HPDE6-E6E7 (cell line): ENCODE results near the gene KIF3A.

Source experiments
- DNase-seq: peaks from one replicate; pipeline ENCODE4 v3.0.0; 2011; ENCODE audit warnings: missing footprints; ENCODE audit errors: extremely low spot score

KIF3A gene

DNA sequence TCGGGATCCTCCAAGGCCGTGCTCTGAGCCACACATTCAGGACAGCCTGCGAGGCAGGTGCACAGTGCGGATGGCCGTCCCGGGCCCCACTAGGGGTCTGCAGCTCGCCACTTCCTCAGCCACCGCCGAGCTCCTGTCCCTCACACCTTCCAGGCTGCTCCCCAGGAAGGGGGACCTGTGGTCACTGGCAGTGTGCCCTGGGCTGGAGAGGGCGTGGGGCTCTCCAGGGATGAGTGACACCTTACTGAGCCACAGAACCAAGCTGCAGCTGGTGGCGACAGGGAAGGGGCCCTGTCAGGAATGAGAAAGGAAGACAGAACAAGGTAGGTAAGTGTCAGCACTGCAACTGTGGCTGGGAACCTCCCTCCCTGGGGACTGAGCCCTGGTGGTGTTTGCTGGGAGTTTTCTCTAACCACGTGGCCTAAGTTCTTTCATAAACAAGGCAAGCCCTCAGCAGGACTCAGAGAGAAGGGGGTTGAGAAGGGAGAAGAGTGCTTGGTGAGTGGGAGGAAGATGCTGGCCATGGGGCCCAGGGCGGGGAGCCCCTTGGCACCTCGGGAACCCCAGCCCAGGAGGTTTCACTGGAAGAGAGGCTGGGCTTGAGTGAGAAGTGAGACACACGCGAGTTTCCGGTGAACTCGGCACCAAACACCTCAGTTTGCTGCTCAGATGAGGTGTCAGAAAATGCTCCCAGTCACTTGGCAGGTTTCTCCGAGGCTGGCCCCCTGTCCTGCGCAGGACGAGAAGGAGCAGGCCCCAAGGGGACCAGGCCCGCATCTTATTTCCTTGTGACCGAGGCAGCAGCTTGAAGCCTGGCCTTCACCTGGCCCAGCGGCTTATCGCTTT is 74.2 kb downstream of the KIF3A start:
- no peak for DNase-seq

DNA sequence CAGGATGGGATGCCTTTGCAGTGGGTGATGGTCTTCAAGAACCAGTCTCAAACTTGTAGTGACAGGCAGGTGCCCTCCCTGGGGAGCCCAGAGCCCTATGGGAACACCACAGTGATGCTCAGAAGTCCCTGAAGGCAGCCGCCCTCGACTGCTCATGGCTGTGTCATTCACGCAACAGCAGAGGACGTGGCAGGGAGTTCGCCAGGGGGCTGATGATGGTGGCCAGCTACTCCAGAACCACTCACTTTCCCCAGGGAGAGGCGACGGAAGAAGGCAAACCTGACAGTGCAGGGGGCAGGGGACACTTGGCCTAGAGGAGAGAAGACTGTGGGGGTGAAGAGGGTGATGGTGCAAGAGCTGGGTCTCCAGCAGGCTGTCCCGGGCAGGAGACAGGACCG is 75.3 kb downstream of the KIF3A start:
- no peak for DNase-seq

DNA sequence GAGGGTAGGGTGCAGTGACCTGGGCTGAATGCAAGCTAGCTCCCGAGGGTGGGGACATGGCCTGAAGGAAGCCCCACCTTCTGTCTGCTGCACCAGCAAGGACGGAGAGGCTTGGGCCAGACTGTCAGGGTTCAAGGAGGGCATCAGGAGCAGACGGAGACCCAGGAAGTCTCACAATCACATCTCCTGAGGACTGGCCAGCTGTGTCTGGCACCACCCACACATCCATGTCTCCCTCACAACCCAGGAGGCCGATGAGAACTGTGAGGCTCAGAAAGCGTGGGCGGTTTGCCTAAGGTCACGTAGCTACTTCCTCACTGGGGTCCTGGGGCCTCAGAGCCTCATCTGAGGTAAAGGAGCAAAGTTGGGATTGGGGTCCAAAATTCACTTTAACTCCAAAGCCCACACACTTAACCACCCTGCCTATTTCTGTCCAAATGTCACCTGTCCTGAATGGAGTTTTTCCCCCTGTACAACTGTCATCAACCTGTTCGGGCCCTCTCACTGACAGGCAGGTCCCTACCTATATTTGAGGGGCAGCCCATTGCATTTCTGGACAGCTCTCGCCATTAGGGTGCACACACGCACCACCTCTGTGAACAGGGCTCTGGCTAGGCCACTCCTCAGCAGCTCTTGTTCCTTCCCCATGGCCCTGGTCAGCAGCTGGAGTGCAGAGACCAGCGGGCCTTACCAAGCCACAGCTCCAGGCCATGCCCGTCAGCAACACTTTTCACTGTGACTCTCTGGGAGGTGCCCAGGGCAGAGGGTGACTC is 75.9 kb downstream of the KIF3A start:
- DNase-seq = no peak

DNA sequence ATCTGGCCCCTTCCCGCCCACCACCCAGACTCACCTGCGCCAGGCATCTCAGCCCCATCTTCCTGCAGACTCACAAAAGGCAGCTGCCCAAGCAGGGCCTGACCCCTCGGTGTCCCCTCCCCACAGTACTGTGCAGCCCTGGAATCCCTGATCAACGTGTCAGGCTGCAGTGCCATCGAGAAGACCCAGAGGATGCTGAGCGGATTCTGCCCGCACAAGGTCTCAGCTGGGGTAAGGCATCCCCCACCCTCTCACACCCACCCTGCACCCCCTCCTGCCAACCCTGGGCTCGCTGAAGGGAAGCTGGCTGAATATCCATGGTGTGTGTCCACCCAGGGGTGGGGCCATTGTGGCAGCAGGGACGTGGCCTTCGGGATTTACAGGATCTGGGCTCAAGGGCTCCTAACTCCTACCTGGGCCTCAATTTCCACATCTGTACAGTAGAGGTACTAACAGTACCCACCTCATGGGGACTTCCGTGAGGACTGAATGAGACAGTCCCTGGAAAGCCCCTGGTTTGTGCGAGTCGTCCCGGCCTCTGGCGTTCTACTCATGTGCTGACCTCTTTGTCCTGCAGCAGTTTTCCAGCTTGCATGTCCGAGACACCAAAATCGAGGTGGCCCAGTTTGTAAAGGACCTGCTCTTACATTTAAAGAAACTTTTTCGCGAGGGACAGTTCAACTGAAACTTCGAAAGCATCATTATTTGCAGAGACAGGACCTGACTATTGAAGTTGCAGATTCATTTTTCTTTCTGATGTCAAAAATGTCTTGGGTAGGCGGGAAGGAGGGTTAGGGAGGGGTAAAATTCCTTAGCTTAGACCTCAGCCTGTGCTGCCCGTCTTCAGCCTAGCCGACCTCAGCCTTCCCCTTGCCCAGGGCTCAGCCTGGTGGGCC is 77.5 kb downstream of the KIF3A start:
- DNase-seq = no peak

GRCh38 chr5:132658381-132659302 is 78.7 kb downstream of the KIF3A start:
- DNase-seq = no peak

DNA sequence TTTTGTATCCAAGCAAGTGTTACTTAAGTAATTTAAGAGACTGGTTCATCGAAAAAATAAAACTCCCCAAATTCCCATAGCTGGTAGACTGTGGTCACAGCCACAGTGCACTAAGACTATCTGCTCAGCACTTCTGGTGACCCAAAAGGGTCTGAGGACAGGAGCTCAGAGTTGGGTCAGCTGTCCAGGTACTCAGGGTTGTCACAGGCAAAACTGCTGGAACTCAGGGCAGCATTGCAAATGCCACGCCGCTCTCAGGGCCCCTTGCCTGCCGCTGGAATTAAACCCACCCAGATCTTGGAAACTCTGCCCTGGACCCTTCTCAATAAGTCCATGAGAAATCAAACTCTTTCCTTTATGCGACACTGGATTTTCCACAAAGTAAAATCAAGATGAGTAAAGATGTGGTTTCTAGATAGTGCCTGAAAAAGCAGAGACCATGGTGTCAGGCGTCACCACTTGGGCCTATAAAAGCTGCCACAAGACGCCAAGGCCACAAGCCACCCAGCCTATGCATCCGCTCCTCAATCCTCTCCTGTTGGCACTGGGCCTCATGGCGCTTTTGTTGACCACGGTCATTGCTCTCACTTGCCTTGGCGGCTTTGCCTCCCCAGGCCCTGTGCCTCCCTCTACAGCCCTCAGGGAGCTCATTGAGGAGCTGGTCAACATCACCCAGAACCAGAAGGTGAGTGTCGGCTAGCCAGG is 79.5 kb downstream of the KIF3A start, which contains the start of gene IL13:
IL13 (plus strand) TSS at position 498 of the 705 bp plus-strand sequence; CDS start at position 512, 14 bp downstream.
- no peak for DNase-seq

DNA sequence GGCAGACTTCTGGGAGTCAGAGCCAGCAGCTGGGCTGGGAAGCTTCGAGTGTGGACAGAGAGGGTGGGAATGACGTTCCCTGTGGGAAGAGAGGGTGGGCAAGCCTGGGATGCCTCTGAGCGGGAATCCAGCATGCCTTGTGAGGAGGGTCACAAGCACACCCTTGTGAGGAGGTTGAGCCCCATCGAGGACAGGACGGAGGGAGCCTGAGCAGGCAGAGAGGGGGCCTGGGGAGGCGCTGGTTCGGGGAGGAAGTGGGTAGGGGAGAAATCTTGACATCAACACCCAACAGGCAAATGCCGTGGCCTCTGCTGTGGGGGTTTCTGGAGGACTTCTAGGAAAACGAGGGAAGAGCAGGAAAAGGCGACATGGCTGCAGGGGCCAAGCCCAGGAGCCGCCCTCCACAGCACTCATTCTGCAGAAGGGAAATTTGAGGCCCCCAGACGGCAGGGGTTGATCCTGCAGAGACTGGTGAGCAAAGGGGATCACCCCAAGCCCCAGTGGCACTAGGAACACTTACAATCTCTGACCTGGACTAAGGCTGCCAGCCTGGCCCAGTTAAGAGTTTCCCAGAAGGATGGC is 80.5 kb downstream of the KIF3A start:
- no peak for DNase-seq

DNA sequence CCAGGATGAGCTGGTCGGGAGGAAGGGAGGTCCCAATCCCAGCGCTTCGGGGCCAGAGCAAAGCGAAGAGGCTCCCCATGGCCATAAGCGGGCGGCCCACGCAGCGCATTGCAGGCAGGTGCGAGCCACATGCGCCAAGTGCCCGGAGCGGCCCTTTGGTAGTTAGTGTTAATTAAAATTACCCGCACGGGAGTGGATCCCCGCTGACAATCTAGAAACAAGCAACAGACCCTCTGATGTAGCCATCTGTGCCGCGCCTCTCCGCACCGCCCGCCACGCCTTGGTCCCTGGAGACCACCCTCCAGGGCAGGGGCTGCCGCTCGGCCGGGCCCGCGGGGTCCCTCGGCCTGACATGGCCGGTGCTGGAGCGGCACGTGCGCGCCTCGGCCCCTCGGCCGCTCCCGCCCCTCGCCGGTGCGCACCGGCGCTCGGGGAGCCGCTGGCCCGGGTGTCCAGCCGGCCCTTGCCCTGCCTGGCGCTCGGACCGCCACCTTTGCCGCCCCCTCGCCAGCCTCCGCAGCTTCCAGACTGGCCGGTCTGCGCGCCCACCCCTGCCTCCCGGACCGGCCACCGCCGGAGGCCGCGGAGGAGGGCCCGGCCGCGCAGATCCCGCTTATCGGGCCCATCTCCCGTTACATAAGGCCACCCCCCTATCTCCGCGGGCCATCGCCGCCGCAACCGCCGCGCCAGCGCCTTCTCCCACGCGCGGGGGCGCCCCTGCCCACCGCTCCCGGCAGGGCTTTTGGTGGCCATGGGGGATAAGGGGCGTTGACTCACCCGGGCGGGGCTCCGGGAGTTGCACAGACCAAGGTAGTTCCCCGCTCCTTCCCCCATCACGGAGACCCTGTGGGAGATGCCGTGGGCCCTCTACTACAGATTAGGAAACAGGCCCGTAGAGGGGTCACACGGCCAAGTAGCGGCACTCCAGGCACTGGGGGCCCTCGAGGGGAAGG is 81.2 kb downstream of the KIF3A start:
- DNase-seq = no peak

GRCh38 chr5:132653716-132654115 is 83.6 kb downstream of the KIF3A start:
- DNase-seq = no peak

GRCh38 chr5:132651838-132652469 is 85.4 kb downstream of the KIF3A start:
- no peak for DNase-seq

- no peak for DNase-seq
Observed at GRCh38 chr5:132648355-132648754, 89.0 kb downstream of the KIF3A start.

- no peak for DNase-seq
Observed at GRCh38 chr5:132647473-132647872, 89.9 kb downstream of the KIF3A start.

- DNase-seq = no peak
Observed at GRCh38 chr5:132646583-132647266, 90.6 kb downstream of the KIF3A start.

DNA sequence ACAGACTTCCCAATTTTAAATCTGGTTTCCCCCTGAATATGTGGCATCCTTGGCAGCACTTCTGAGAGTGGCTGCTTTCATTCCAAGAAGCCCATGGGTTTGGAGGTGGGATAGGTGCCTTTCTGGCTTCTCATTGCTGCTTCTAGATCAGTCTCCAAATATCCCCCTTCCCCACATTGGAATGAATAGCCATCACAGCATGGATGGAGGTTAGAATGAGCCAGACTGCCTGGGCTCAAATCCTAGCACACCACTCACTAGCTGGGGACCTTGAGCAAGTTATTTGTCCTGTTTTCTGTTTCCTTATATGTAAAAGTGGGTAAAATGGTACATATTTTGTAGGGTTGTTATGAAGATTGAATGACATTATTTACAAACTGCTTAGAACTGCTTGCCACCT is 93.2 kb downstream of the KIF3A start:
- no peak for DNase-seq
